ENCODE data around the gene KDM8. TPM values are rescaled to one million over a fixed set of nuclear protein-coding genes. Genes with fewer than 3 reads are reported as not detected.

The KDM8 gene
- total RNA-seq, 4 donors from 2014 or later: 4.4 to 14.2 (median 9.2) TPM

DNA sequence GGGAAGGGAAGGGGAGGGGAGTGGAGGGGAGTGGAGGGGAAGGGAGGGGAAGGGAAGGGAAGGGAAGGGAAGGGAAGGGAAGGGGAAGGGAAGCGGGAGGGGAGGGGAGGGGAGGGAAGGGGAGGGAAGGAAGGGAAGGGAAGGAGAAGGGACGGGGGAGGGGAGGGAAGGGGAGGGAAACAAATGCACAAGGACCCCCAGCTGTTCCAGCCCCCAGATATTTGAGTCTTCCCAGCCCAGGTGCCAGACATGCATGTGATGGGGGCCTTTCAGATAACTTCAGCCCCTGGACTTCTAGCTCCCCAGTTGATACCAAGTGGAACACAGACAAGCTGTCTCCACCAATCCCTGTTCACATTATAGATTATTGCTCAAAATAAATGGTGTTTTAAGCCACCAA is 14.7 kb upstream of the KDM8 start:
- intact Hi-C loops (cut with DNase I; ENCODE audit: low total_unique reads): no loop called here
- WGBS, 2 donors (ENCODE audit: low coverage in 1 of 2): 94% methylated on average over 2 of the region's 2 CpGs; no CpG with 5 or more reads in 1 of the 2 donors

DNA sequence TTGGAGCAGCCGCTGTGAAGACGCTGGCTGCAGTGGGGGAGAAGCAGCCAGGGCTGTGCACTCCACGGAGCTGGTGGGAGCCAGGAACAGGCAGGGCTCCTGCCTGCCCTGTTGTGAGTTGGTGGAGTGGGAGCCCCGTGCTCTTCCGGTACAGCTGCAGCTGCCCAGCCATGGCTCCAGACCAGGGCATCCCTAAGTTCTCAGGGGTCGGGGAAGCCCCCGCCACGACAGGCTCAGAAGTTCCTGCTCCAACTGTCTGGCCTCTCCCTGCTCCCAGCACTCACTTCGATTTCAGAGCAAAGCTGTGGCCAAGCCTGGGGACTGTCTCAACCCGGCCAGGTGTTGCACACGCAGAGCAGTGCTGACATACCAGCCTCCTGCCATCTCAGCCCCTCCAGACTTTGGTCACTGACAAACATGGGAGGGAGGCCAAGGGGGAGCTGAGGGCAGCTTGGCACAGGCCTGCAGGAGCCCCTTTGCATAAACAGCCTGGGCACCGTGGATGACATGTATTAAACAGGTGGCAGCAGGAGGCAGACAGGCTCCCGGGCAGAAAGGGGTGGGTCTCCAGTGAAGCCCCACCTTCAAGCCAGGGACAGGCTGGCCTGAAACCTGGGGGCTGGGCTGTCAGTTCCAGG is 13.9 kb upstream of the KDM8 start:
- in situ Hi-C loops (cut with MboI; ENCODE audit: low pct_ligation_motif_present in 1 of 4, low pct_unique_long_range_greater_than_20kb in 1 of 4, low sequenced_read_pairs in 3 of 4) (no loop called here), intact Hi-C loops (cut with DNase I; ENCODE audit: low total_unique reads) (no loop called here)
- TF ChIP-seq POLR2AphosphoS5 (IDR thresholded peaks at IDR 0.05): no peak
- no peak for TF ChIP-seq POLR2A (IDR thresholded peaks at IDR 0.05)
- TF ChIP-seq EP300 (IDR thresholded peaks at IDR 0.05; ENCODE audit: low read depth): no peak
- no peak for TF ChIP-seq CTCF (IDR thresholded peaks at IDR 0.05)
- Histone ChIP-seq H3K9me3 (no peaks in the 10 kb centered on the region), H3K27ac (no peak overlapping the region), H3K36me3 (no peaks in the 10 kb centered on the region), H3K27me3 (no peaks in the 10 kb centered on the region), H3K4me1 (no peaks in the 10 kb centered on the region), H3K4me3 (no peak overlapping the region)
- WGBS, 2 donors (ENCODE audit: low coverage in 1 of 2): 69% methylated on average over 9 of the region's 13 CpGs; no CpG with 5 or more reads in 1 of the 2 donors
- DNase-seq: peak; percentile 64

More for the DNA sequence above, 14.7 kb upstream of the KDM8 start:
- TF ChIP-seq POLR2A (IDR thresholded peaks at IDR 0.05) (no peak), CTCF (IDR thresholded peaks at IDR 0.05) (no peak), POLR2AphosphoS5 (IDR thresholded peaks at IDR 0.05) (no peak), EP300 (IDR thresholded peaks at IDR 0.05; ENCODE audit: low read depth) (no peak)
- DNase-seq: no peak
- no peaks in the 10 kb centered on the region for H3K27me3 ChIP-seq
- H3K27ac ChIP-seq: no peak overlapping the region
- no peaks in the 10 kb centered on the region for H3K4me1 ChIP-seq
- no peak overlapping the region for H3K4me3 ChIP-seq
- H3K36me3 ChIP-seq: no peaks in the 10 kb centered on the region
- H3K9me3 ChIP-seq: no peaks in the 10 kb centered on the region
- in situ Hi-C loops (cut with MboI; ENCODE audit: low pct_ligation_motif_present in 1 of 4, low pct_unique_long_range_greater_than_20kb in 1 of 4, low sequenced_read_pairs in 3 of 4): no loop called here

- no peaks in the 10 kb centered on the region for H3K4me1 ChIP-seq
- in situ Hi-C loops (cut with MboI; ENCODE audit: low pct_ligation_motif_present in 1 of 4, low pct_unique_long_range_greater_than_20kb in 1 of 4, low sequenced_read_pairs in 3 of 4): no loop called here
- no peaks in the 10 kb centered on the region for H3K36me3 ChIP-seq
- H3K27me3 ChIP-seq: no peaks in the 10 kb centered on the region
- H3K4me3 ChIP-seq: no peak overlapping the region
- intact Hi-C loops (cut with DNase I; ENCODE audit: low total_unique reads): no loop called here
- no peak for DNase-seq
- no peak overlapping the region for H3K27ac ChIP-seq
- no peaks in the 10 kb centered on the region for H3K9me3 ChIP-seq
- TF ChIP-seq CTCF (IDR thresholded peaks at IDR 0.05): no peak
- no peak for TF ChIP-seq EP300 (IDR thresholded peaks at IDR 0.05; ENCODE audit: low read depth)
- TF ChIP-seq POLR2A (IDR thresholded peaks at IDR 0.05): no peak
- WGBS, 2 donors (ENCODE audit: low coverage in 1 of 2): 93% methylated on average over 12 of the region's 12 CpGs; no CpG with 5 or more reads in 1 of the 2 donors
Observed at GRCh38 chr16:27190316-27190871, 12.9 kb upstream of the KDM8 start.

GRCh38 chr16:27191352-27191924 is 11.9 kb upstream of the KDM8 start:
- Histone ChIP-seq H3K27me3 (no peaks in the 10 kb centered on the region), H3K9me3 (no peaks in the 10 kb centered on the region), H3K36me3 (no peaks in the 10 kb centered on the region), H3K4me1 (peaks cover 0 to 9% (median 0%) of the 10 kb centered on the region in 4 donors), H3K4me3 (no peak overlapping the region), H3K27ac (no peak overlapping the region)
- no peak for DNase-seq
- 80 to 87% methylated on average over 5 to 7 of the region's 7 CpGs for WGBS, 2 donors (ENCODE audit: low coverage in 1 of 2)
- intact Hi-C loops (cut with DNase I; ENCODE audit: low total_unique reads) (no loop called here), in situ Hi-C loops (cut with MboI; ENCODE audit: low pct_ligation_motif_present in 1 of 4, low pct_unique_long_range_greater_than_20kb in 1 of 4, low sequenced_read_pairs in 3 of 4) (no loop called here)
- TF ChIP-seq EP300 (IDR thresholded peaks at IDR 0.05; ENCODE audit: low read depth) (no peak), POLR2A (IDR thresholded peaks at IDR 0.05) (no peak), POLR2AphosphoS5 (IDR thresholded peaks at IDR 0.05) (no peak), CTCF (IDR thresholded peaks at IDR 0.05) (no peak)

All from transverse colon (tissue), 4 donors.